OCI-LY3 (cell line): ENCODE results near the gene TESK2.

ENCODE experiments used
- H2AFZ ChIP-seq: fragments of 200-600, 300-600 bp; shearing (Covaris generic); 2 replicates; pipeline ENCODE4 v1.6.0; 2014; ENCODE audit warnings: antibody characterized with exemption, low read depth, low read length
- H3K27ac ChIP-seq: fragments of 200-600, 300-600 bp; sonication (generic); 2 replicates; pipeline ENCODE4 v1.5.1; 2014; ENCODE audit warnings: mild to moderate bottlenecking, low read length, moderate library complexity, mixed read lengths
- H3K27me3 ChIP-seq: fragments of 200-600, 300-600 bp; sonication (generic); 2 replicates; pipeline ENCODE4 v1.6.1; 2014; ENCODE audit warnings: low read depth, low read length, mixed read lengths
- H3K36me3 ChIP-seq: fragments of 200-600, 300-600 bp; sonication (generic); replicated peaks from 2 replicates; pipeline ENCODE3; 2014; ENCODE audit warnings: low read depth, low read length, mixed read lengths
- H3K4me1 ChIP-seq: fragments of 300-600, 200-600 bp; sonication (generic); 2 replicates; pipeline ENCODE4 v1.6.1; 2014; ENCODE audit warnings: low read length, mixed read lengths
- H3K4me2 ChIP-seq: fragments of 200-600, 300-600 bp; sonication (generic); 2 replicates; pipeline ENCODE4 v1.6.1; 2014; ENCODE audit warnings: low read length, mixed read lengths
- H3K4me3 ChIP-seq: fragments of 300-600, 200-600 bp; sonication (generic); 2 replicates; pipeline ENCODE4 v1.5.1; 2014; ENCODE audit warnings: antibody characterized with exemption, mild to moderate bottlenecking, low read length, moderate library complexity
- H3K79me2 ChIP-seq: fragments of 300-600, 200-600 bp; shearing (Covaris generic); 2 replicates; pipeline ENCODE4 v1.6.1; 2014; ENCODE audit warnings: mild to moderate bottlenecking, low read length, mixed read lengths
- H3K9ac ChIP-seq: fragments of 300-600, 200-600 bp; shearing (Covaris generic); 2 replicates; pipeline ENCODE4 v1.6.0; 2014; ENCODE audit warnings: mild to moderate bottlenecking, low read length, moderate library complexity
- H3K9me3 ChIP-seq: fragments of 200-600, 300-600 bp; shearing (Covaris generic); 2 replicates; pipeline ENCODE4 v1.6.1; 2014; ENCODE audit warnings: low read length, mixed read lengths; ENCODE audit not compliant: insufficient read depth
- H4K20me1 ChIP-seq: fragments of 200-600, 300-600 bp; sonication (generic); 2 replicates; pipeline ENCODE4 v1.6.1; 2016; ENCODE audit warnings: low read length, mixed read lengths; ENCODE audit not compliant: insufficient read depth
- CTCF ChIP-seq: fragments of 200-600, 300-600 bp; sonication (generic); IDR thresholded peaks from 2 replicates; pipeline ENCODE4 v1.5.1; 2014; ENCODE audit warnings: antibody characterized with exemption, low read length, low read depth
- EZH2phosphoT487 ChIP-seq: fragments of 200-600 bp; shearing (Covaris generic); IDR thresholded peaks from 2 replicates; pipeline ENCODE4 v1.6.1; 2018; ENCODE audit warnings: antibody characterized with exemption, mixed run types, low read depth

Gene TESK2

DNA sequence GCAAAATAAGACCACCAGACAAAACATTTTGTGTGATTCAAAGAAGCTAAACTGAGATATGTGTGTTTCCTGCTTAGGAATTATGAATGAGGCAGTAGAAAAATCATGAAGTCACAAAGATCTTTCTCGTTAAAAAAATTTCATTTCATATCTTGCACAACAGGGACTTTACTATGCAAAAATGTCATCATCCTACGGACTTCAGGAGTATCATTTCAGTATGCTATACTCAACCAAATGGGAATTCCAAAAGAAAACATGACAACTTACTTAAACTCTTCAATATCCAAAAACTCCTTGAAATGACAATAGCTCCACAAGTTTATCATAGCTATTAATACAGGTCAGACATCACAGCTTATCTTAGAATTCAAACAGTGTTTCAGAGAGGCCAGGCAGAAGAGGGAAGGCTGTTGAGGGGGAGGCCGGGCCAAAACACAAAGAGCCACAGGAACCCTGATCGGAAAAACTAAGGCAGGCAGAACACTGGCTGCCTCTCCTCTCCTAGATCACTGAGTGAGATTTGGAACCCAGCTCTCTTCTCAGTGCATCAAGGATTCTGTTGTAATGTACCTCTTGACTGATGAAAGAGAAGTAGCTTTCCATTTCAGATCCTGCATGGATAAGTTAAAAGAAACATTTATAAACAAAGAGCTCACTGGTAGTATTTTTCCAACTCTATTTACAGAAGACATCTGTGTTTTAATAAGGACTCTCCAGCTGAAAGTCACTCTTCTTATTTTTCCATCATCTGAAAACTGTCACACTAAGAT, 66.9 kb downstream of the TESK2 start:
- Histone ChIP-seq H3K79me2 (no peaks in the 10 kb centered on the region), H3K27me3 (no peaks in the 10 kb centered on the region), H3K4me1 (peaks cover 2% of the 10 kb centered on the region; the same call in 1 of the 2 replicates), H3K36me3 (no peaks in the 10 kb centered on the region), H2AFZ (no peak overlapping the region), H3K9me3 (no peaks in the 10 kb centered on the region), H3K4me2 (no peak overlapping the region), H3K9ac (no peak overlapping the region), H3K4me3 (no peak overlapping the region), H3K27ac (no peak overlapping the region), H4K20me1 (no peaks in the 10 kb centered on the region)
- TF ChIP-seq CTCF (no peak), EZH2phosphoT487 (no peak)

DNA sequence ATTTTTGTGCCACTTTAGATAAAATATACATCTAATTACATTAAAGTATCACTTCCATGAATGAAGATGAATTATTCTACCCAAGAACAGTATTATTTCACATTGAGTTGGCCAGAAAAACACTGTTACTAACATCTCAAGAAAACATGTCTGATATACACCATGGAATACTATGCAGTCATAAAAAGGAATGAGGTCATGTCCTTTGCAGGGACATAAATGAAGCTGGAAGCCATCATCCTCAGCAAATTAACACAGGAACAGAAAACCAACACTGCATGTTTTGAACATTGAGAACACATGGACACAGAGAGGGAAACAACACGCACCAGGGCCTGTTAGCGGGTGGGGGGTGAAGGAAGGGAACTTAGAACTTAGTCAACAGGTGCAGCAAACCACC, 69.0 kb downstream of the TESK2 start:
- H2AFZ ChIP-seq: no peak overlapping the region
- no peaks in the 10 kb centered on the region for H3K79me2 ChIP-seq
- H3K4me2 ChIP-seq: no peak overlapping the region
- H3K27me3 ChIP-seq: no peaks in the 10 kb centered on the region
- H3K9ac ChIP-seq: no peak overlapping the region
- H3K36me3 ChIP-seq: no peaks in the 10 kb centered on the region
- no peaks in the 10 kb centered on the region for H3K4me1 ChIP-seq
- H4K20me1 ChIP-seq: no peaks in the 10 kb centered on the region
- no peak overlapping the region for H3K27ac ChIP-seq
- no peaks in the 10 kb centered on the region for H3K9me3 ChIP-seq
- no peak overlapping the region for H3K4me3 ChIP-seq
- no peak for TF ChIP-seq EZH2phosphoT487
- TF ChIP-seq CTCF: no peak

GRCh38 chr1:45414746-45415145, 76.2 kb downstream of the TESK2 start:
- Histone ChIP-seq H3K79me2 (no peaks in the 10 kb centered on the region), H3K9me3 (no peaks in the 10 kb centered on the region), H3K36me3 (no peaks in the 10 kb centered on the region), H3K4me3 (no peak overlapping the region), H3K27ac (no peak overlapping the region), H3K4me2 (no peak overlapping the region), H3K4me1 (peaks cover 7% of the 10 kb centered on the region), H3K27me3 (no peaks in the 10 kb centered on the region), H4K20me1 (no peaks in the 10 kb centered on the region), H2AFZ (no peak overlapping the region), H3K9ac (no peak overlapping the region)
- TF ChIP-seq EZH2phosphoT487: no peak

- H3K4me2 ChIP-seq: peak overlapping the region; percentile 12
Observed at GRCh38 chr1:45412899-45413298, 78.1 kb downstream of the TESK2 start.

More at GRCh38 chr1:45412899-45413298, 78.1 kb downstream of the TESK2 start:
- Histone ChIP-seq H3K4me1 (peaks cover 7% of the 10 kb centered on the region), H3K27ac (no peak overlapping the region), H4K20me1 (no peaks in the 10 kb centered on the region), H3K27me3 (no peaks in the 10 kb centered on the region), H3K9me3 (no peaks in the 10 kb centered on the region), H3K9ac (no peak overlapping the region), H2AFZ (no peak overlapping the region), H3K4me3 (no peak overlapping the region), H3K79me2 (no peaks in the 10 kb centered on the region), H3K36me3 (no peaks in the 10 kb centered on the region)
- no peak for TF ChIP-seq EZH2phosphoT487
- peak; percentile 14; the same call in 1 of the 2 replicates for TF ChIP-seq CTCF
